Activated CD8-positive, alpha-beta T cell treated with anti-CD3 and anti-CD28 coated beads for 36 hours (primary cell): ENCODE measurements around the gene BDNF. TPM values are rescaled to one million over a fixed set of nuclear protein-coding genes. Genes with fewer than 3 reads are reported as not detected.

Source experiments
- ATAC-seq: fragments of 200-7000 bp; cut with Tn5 transposase; one replicate; pipeline ENCODE4 v1.10.0; 2021; ENCODE audit warnings: mild to moderate bottlenecking, moderate library complexity
- CTCF ChIA-PET: fragments of 350-600 bp; sonication (Branson Sonifier 250); formaldehyde crosslinking; loops from one replicate; lab custom pipeline; 2021; ENCODE audit warnings: antibody characterized with exemption; lab: Charles Lee
- POLR2A ChIA-PET: fragments of 350-600 bp; sonication (Branson Sonifier 250); formaldehyde crosslinking; loops from one replicate; lab custom pipeline; 2021; ENCODE audit warnings: antibody characterized with exemption; lab: Charles Lee
- DNase-seq: peaks from one replicate; pipeline ENCODE4 v3.0.0-alpha.2; 2020
- H3K27ac Mint-ChIP-seq: one replicate; pipeline ENCODE4 v1.8.0; 2021; ENCODE audit warnings: mild to moderate bottlenecking, mixed read lengths
- H3K27me3 Mint-ChIP-seq: one replicate; pipeline ENCODE4 v1.8.0; 2021; ENCODE audit warnings: mixed read lengths
- H3K36me3 Mint-ChIP-seq: one replicate; pipeline ENCODE4 v1.8.0; 2021; ENCODE audit warnings: low read depth, mixed read lengths
- H3K4me1 Mint-ChIP-seq: one replicate; pipeline ENCODE4 v1.8.0; 2021; ENCODE audit warnings: low read depth, mixed read lengths
- H3K4me3 Mint-ChIP-seq: one replicate; pipeline ENCODE4 v1.8.0; 2021; ENCODE audit warnings: mild to moderate bottlenecking, moderate library complexity, mixed read lengths
- H3K9me3 Mint-ChIP-seq: one replicate; pipeline ENCODE4 v1.8.0; 2021; ENCODE audit warnings: mixed read lengths
- CTCF ChIP-seq: fragments of 200-600 bp; IDR thresholded peaks from one replicate; pipeline ENCODE4 v1.8.0; 2022; ENCODE audit warnings: antibody characterized with exemption, mild to moderate bottlenecking
- intact Hi-C: fragments of 100-400 bp; cut with micrococcal nuclease; formaldehyde crosslinking; loops from one replicate; pipeline ENCODE4 v1.10.0; 2022
- total RNA-seq, 2 experiments: library from RNA; stranded (reverse); gene quantifications; one replicate each; pipeline ENCODE4 v1.2.3, GENCODE V29; 2021

Gene BDNF
- total RNA-seq, 2 experiments from 2014 or later, result not detected

GRCh38 chr11:27723687-27724086 lies 23.4 kb upstream of the BDNF start:
- H3K4me3 Mint-ChIP-seq, result no peak overlapping the region
- intact Hi-C loops, result no loop called here
- peaks cover 51% of the 10 kb centered on the region for H3K27me3 Mint-ChIP-seq
- CTCF ChIA-PET, result no interaction called here
- H3K36me3 Mint-ChIP-seq, result no peaks in the 10 kb centered on the region
- peaks cover 16% of the 10 kb centered on the region for H3K9me3 Mint-ChIP-seq
- peaks cover 9% of the 10 kb centered on the region for H3K4me1 Mint-ChIP-seq
- POLR2A ChIA-PET, result no interaction called here
- no peak overlapping the region for H3K27ac Mint-ChIP-seq
- no peak for TF ChIP-seq CTCF
- ATAC-seq (no peak), DNase-seq (no peak)

DNA sequence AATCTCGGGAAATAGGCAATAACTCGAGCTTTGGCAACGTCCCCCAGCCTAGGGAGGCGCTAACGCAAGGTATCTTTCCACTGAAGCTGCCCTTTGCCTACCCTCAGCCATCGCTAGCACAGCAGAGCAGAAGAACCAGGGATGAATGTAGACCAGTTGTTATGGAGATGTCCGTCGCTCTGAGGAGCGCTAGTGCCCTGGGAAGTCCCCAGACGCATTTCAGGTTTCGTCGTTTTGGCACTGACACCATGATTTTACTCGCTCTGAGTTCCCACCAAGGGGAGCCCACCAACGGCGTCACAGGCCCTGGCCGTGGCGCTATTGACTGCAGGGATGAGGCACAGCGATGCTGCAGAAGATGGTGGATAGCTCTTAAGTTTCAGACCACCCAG lies 22.7 kb upstream of the BDNF start:
- peaks cover 12% of the 10 kb centered on the region for H3K4me1 Mint-ChIP-seq
- TF ChIP-seq CTCF, result no peak
- H3K36me3 Mint-ChIP-seq, result peaks cover 2% of the 10 kb centered on the region
- peak; percentile 31 for ATAC-seq
- no peak overlapping the region for H3K4me3 Mint-ChIP-seq
- H3K27me3 Mint-ChIP-seq, result peaks cover 55% of the 10 kb centered on the region
- ChIA-PET CTCF (no interaction called here), POLR2A (no interaction called here)
- H3K27ac Mint-ChIP-seq, result no peak overlapping the region
- intact Hi-C loops, result no loop called here
- peaks cover 16% of the 10 kb centered on the region for H3K9me3 Mint-ChIP-seq
- peak; percentile 7 for DNase-seq

- Mint-ChIP-seq H3K4me1 (peaks cover 12% of the 10 kb centered on the region), H3K36me3 (peaks cover 2% of the 10 kb centered on the region), H3K9me3 (peaks cover 16% of the 10 kb centered on the region), H3K4me3 (peak overlapping the region; percentile 48), H3K27ac (peak overlapping the region; percentile 48), H3K27me3 (peaks cover 61% of the 10 kb centered on the region)
- intact Hi-C loops, result no loop called here
- ATAC-seq (peak; percentile 70), DNase-seq (peak; percentile 70)
- no peak for TF ChIP-seq CTCF
- POLR2A ChIA-PET, result no interaction called here
- CTCF ChIA-PET, result interaction anchor here (0.7 kb wide), 1 partner anchor 800 kb away, joined by 4 read pairs; no protein-coding TSS in a partner anchor
Measured at GRCh38 chr11:27722117-27722952, 22.1 kb upstream of the BDNF start.

- peaks cover 16% of the 10 kb centered on the region for H3K9me3 Mint-ChIP-seq
- no peak overlapping the region for H3K4me3 Mint-ChIP-seq
- H3K27ac Mint-ChIP-seq, result no peak overlapping the region
- peaks cover 12% of the 10 kb centered on the region for H3K4me1 Mint-ChIP-seq
- DNase-seq (no peak), ATAC-seq (no peak)
- no peak for TF ChIP-seq CTCF
- POLR2A ChIA-PET, result no interaction called here
- intact Hi-C loops, result no loop called here
- H3K36me3 Mint-ChIP-seq, result peaks cover 2% of the 10 kb centered on the region
- CTCF ChIA-PET, result interaction anchor here (0.7 kb wide), 1 partner anchor 801 kb away, joined by 4 read pairs; no protein-coding TSS in a partner anchor
- H3K27me3 Mint-ChIP-seq, result peaks cover 65% of the 10 kb centered on the region
Measured at GRCh38 chr11:27721264-27722116, 21.2 kb upstream of the BDNF start.
